GM23338 (cell line): ENCODE results near the gene NPAS3. TPM values are rescaled to one million over a fixed set of nuclear protein-coding genes. Genes with fewer than 3 reads are reported as not detected.
A peak's percentile ranks its signal among the peaks of the same experiment; 100 is the strongest.

ENCODE experiments used
- ATAC-seq: fragments of 200-7000 bp; cut with Tn5 transposase; 3 replicates; pipeline ENCODE4 v1.9.1; 2020
- DNase-seq: peaks from one replicate; pipeline ENCODE4 v3.0.0-alpha.2; 2015; ENCODE audit warnings: low spot score
- H2AFZ ChIP-seq: fragments of 200-600 bp; sonication (generic); 2 replicates; pipeline ENCODE4 v1.8.0; 2016; ENCODE audit warnings: antibody characterized with exemption, mild to moderate bottlenecking, moderate library complexity
- H3F3A ChIP-seq: fragments of 200-600 bp; sonication (generic); replicated peaks from 2 replicates; pipeline ENCODE4 v1.8.0; 2017; ENCODE audit warnings: antibody characterized with exemption, mixed run types, low read depth
- H3K27ac ChIP-seq: fragments of 200-600 bp; sonication (generic); 2 replicates; pipeline ENCODE4 v1.6.1; 2016; ENCODE audit warnings: low read depth
- H3K27me3 ChIP-seq: fragments of 200-600 bp; sonication (generic); 2 replicates; pipeline ENCODE4 v1.8.0; 2016; ENCODE audit warnings: mild to moderate bottlenecking, mixed run types, moderate library complexity; ENCODE audit not compliant: insufficient read depth
- H3K36me3 ChIP-seq: fragments of 200-600 bp; sonication (generic); 2 replicates; pipeline ENCODE4 v1.8.0; 2016; ENCODE audit warnings: mild to moderate bottlenecking; ENCODE audit not compliant: insufficient read depth
- H3K4me1 ChIP-seq: fragments of 200-600 bp; sonication (generic); 2 replicates; pipeline ENCODE4 v1.8.0; 2016; ENCODE audit warnings: mild to moderate bottlenecking, moderate library complexity; ENCODE audit not compliant: insufficient read depth
- H3K4me2 ChIP-seq: fragments of 200-600 bp; sonication (generic); 2 replicates; pipeline ENCODE4 v1.7.1; 2017; ENCODE audit warnings: mixed run types
- H3K4me3 ChIP-seq: fragments of 200-600 bp; sonication (generic); 2 replicates; pipeline ENCODE4 v1.6.1; 2016; ENCODE audit warnings: mixed run types
- H3K79me2 ChIP-seq: fragments of 200-600 bp; sonication (generic); replicated peaks from 2 replicates; pipeline ENCODE4 v1.8.0; 2017; ENCODE audit warnings: mild to moderate bottlenecking; ENCODE audit not compliant: insufficient read depth
- H3K9me2 ChIP-seq: fragments of 200-600 bp; sonication (generic); 2 replicates; pipeline ENCODE4 v1.8.0; 2017; ENCODE audit not compliant: insufficient read depth
- H4K20me1 ChIP-seq: fragments of 200-600 bp; sonication (generic); replicated peaks from 2 replicates; pipeline ENCODE4 v1.8.0; 2017; ENCODE audit warnings: mild to moderate bottlenecking; ENCODE audit not compliant: insufficient read depth
- H3K27ac Mint-ChIP-seq: 2 replicates; pipeline ENCODE4 v1.8.0; 2020; ENCODE audit warnings: inconsistent platforms, mild to moderate bottlenecking, moderate library complexity, mixed read lengths
- H3K27me3 Mint-ChIP-seq: 3 replicates; pipeline ENCODE4 v1.8.0; 2022; ENCODE audit warnings: low read depth, mild to moderate bottlenecking, moderate library complexity, mixed read lengths, inconsistent platforms; ENCODE audit not compliant: insufficient read depth, poor library complexity
- H3K36me3 Mint-ChIP-seq: 3 replicates; pipeline ENCODE4 v1.8.0; 2021; ENCODE audit warnings: low read depth, mild to moderate bottlenecking, inconsistent platforms, moderate library complexity, mixed read lengths
- H3K4me1 Mint-ChIP-seq: 3 replicates; pipeline ENCODE4 v1.8.0; 2020; ENCODE audit warnings: mild to moderate bottlenecking, inconsistent platforms, mixed read lengths
- H3K4me3 Mint-ChIP-seq: 3 replicates; pipeline ENCODE4 v1.8.0; 2021; ENCODE audit warnings: moderate library complexity, mild to moderate bottlenecking, inconsistent platforms, mixed read lengths
- H3K9me3 Mint-ChIP-seq: 3 replicates; pipeline ENCODE4 v1.8.0; 2020; ENCODE audit warnings: moderate library complexity, mild to moderate bottlenecking, inconsistent platforms, mixed read lengths
- CREB1 ChIP-seq: fragments of 250-450 bp; sonication (Bioruptor Pico); IDR thresholded peaks from 2 replicates; pipeline ENCODE4 v1.5.0; 2020; ENCODE audit warnings: low read depth, mild to moderate bottlenecking, moderate library complexity
- CTCF ChIP-seq, 2 experiments: fragments of 200-600 bp in 1 of 2; sonication (generic) in 1 of 2; conservative IDR thresholded peaks; 2 replicates each; pipeline versions ENCODE4 v1.5.1 to v1.6.1; 2016 to 2017; ENCODE audit warnings: antibody characterized with exemption in 2 of 2, low read depth in 2 of 2, mild to moderate bottlenecking in 2 of 2, moderate library complexity in 1 of 2
- ETS1 ChIP-seq: IDR thresholded peaks from 2 replicates; pipeline ENCODE4 v1.6.1; 2016; ENCODE audit warnings: antibody characterized with exemption
- EZH2 ChIP-seq: fragments of 200-600 bp; sonication (generic); IDR thresholded peaks from one replicate; pipeline ENCODE4 v1.8.0; 2017; ENCODE audit warnings: antibody characterized with exemption, mild to moderate bottlenecking, low read depth; ENCODE audit not compliant: unreplicated experiment
- EZH2phosphoT487 ChIP-seq: fragments of 200-600 bp; sonication (generic); IDR thresholded peaks from one replicate; pipeline ENCODE4 v1.8.1; 2018; ENCODE audit warnings: antibody characterized with exemption; ENCODE audit not compliant: unreplicated experiment
- JUNB ChIP-seq: IDR thresholded peaks from one replicate; pipeline ENCODE4 v1.6.1; 2016; ENCODE audit warnings: antibody characterized with exemption; ENCODE audit not compliant: unreplicated experiment
- NANOG ChIP-seq: IDR thresholded peaks from 2 replicates; pipeline ENCODE4 v1.6.1; 2016; ENCODE audit warnings: antibody characterized with exemption, borderline replicate concordance
- POLR2AphosphoS5 ChIP-seq: IDR thresholded peaks from 2 replicates; pipeline ENCODE4 v1.6.1; 2016; ENCODE audit warnings: antibody characterized with exemption, low read depth
- STAT1 ChIP-seq: IDR thresholded peaks from one replicate; pipeline ENCODE4 v1.6.1; 2016; ENCODE audit warnings: antibody characterized with exemption; ENCODE audit not compliant: unreplicated experiment
- ZNF114 ChIP-seq: fragments of 250-450 bp; sonication (Bioruptor Pico); IDR thresholded peaks from 2 replicates; pipeline ENCODE4 v1.5.0; 2020; ENCODE audit warnings: mild to moderate bottlenecking, moderate library complexity
- ZNF331 ChIP-seq: fragments of 250-450 bp; sonication (Bioruptor Pico); IDR thresholded peaks from 2 replicates; pipeline ENCODE4 v1.5.0; 2020; ENCODE audit warnings: low read depth, mild to moderate bottlenecking, moderate library complexity
- polyA plus RNA-seq: library from polyadenylated mRNA; unstranded; fragments of >200 nt; fragmentation: Nextera tagmentation; extraction: Ambion mirVana; gene quantifications from 2 replicates; pipeline ENCODE4 v1.2.1, GENCODE V29; 2016
- total RNA-seq: library from RNA; depleted of rRNA; stranded (reverse); fragments of >200 nt; shearing (Covaris generic); gene quantifications from 2 replicates; pipeline ENCODE4 v1.2.3, GENCODE V29; 2014

NPAS3 gene
- total and polyA plus RNA-seq, 2 experiments from 2014 or later: 0.17 to 0.19 TPM

- Histone ChIP-seq H3K4me3 (peak overlapping the region; percentile 70), H2AFZ (peak overlapping the region; percentile 99), H3K4me1 (peaks cover 38% of the 10 kb centered on the region), H3K27ac (no peak overlapping the region), H3K27me3 (peaks cover 87% of the 10 kb centered on the region), H3K4me2 (peak overlapping the region; percentile 90), H3K9me2 (no peaks in the 10 kb centered on the region), H3K79me2 (no peaks in the 10 kb centered on the region), H3K36me3 (no peaks in the 10 kb centered on the region), H3F3A (0 out of 2 replicates have a peak, but pooled peaks cover 12% of the 10 kb centered on the region), H4K20me1 (peaks cover 3% of the 10 kb centered on the region; the same call in 1 of the 2 replicates)
- Mint-ChIP-seq H3K27ac (peak overlapping the region; percentile 67; the same call in 1 of the 2 replicates), H3K27me3 (peaks cover 54% of the 10 kb centered on the region), H3K36me3 (no peaks in the 10 kb centered on the region), H3K9me3 (no peaks in the 10 kb centered on the region), H3K4me1 (peaks cover 37% of the 10 kb centered on the region), H3K4me3 (peak overlapping the region; percentile 90)
- DNase-seq: peak; percentile 53
- ATAC-seq: peak; percentile 16
- TF ChIP-seq ETS1 (no peak), ZNF114 (CRISPR knock-in tag) (no peak), STAT1 (no peak), EZH2phosphoT487 (no peak), ZNF331 (CRISPR knock-in tag) (no peak), JUNB (no peak), NANOG (no peak), CREB1 (CRISPR knock-in tag) (no peak), POLR2AphosphoS5 (no peak), CTCF (conservative IDR thresholded peaks at IDR 0.05; ENCODE audit: low read depth in 2 of 2) (no peak)
Observed at GRCh38 chr14:32934073-32934880, 4.4 kb upstream of the NPAS3 start.

GRCh38 chr14:32934881-32935633, 3.6 kb upstream of the NPAS3 start:
- H2AFZ ChIP-seq: 0 out of 2 replicates have a peak overlapping the region, but pooled peaks have one; percentile 82
- H3K4me2 ChIP-seq: peak overlapping the region; percentile 66
- no peaks in the 10 kb centered on the region for H3K9me2 ChIP-seq
- Mint-ChIP-seq H3K9me3 (peaks cover 3% of the 10 kb centered on the region; the same call in 2 of the 3 replicates), H3K4me1 (peaks cover 37% of the 10 kb centered on the region), H3K4me3 (peak overlapping the region; percentile 90), H3K27me3 (peaks cover 57% of the 10 kb centered on the region), H3K36me3 (no peaks in the 10 kb centered on the region; the same call in 2 of the 3 replicates), H3K27ac (no peak overlapping the region; the same call in 1 of the 2 replicates)
- H3K79me2 ChIP-seq: no peaks in the 10 kb centered on the region
- ATAC-seq (no peak), DNase-seq (peak; percentile 53)
- peaks cover 40% of the 10 kb centered on the region for H3K4me1 ChIP-seq
- peaks cover 3% of the 10 kb centered on the region; the same call in 1 of the 2 replicates for H4K20me1 ChIP-seq
- no peak for TF ChIP-seq POLR2AphosphoS5
- peak; percentile 67 for TF ChIP-seq EZH2
- no peak overlapping the region for H3K27ac ChIP-seq
- H3K4me3 ChIP-seq: peak overlapping the region; percentile 70
- 0 out of 2 replicates have a peak, but pooled peaks cover 12% of the 10 kb centered on the region for H3F3A ChIP-seq
- H3K27me3 ChIP-seq: peaks cover 84% of the 10 kb centered on the region
- H3K36me3 ChIP-seq: no peaks in the 10 kb centered on the region
